H54 (cell line): ENCODE measurements around the gene DCAF11.

Source experiments
- DNase-seq: peaks from one replicate; pipeline ENCODE4 v3.0.0; 2011; ENCODE audit warnings: low spot score, mixed read lengths; ENCODE audit not compliant: insufficient read length
- FAIRE-seq: peaks from 3 replicates; lab custom pipeline; 2011; peaks lifted over from hg19 to GRCh38; lab: Jason Lieb, UNC
- POLR2A ChIP-seq: IDR thresholded peaks from 2 replicates; pipeline ENCODE4 v1.6.1; 2011; ENCODE audit warnings: low read depth, mild to moderate bottlenecking, low read length

The DCAF11 gene

DNA sequence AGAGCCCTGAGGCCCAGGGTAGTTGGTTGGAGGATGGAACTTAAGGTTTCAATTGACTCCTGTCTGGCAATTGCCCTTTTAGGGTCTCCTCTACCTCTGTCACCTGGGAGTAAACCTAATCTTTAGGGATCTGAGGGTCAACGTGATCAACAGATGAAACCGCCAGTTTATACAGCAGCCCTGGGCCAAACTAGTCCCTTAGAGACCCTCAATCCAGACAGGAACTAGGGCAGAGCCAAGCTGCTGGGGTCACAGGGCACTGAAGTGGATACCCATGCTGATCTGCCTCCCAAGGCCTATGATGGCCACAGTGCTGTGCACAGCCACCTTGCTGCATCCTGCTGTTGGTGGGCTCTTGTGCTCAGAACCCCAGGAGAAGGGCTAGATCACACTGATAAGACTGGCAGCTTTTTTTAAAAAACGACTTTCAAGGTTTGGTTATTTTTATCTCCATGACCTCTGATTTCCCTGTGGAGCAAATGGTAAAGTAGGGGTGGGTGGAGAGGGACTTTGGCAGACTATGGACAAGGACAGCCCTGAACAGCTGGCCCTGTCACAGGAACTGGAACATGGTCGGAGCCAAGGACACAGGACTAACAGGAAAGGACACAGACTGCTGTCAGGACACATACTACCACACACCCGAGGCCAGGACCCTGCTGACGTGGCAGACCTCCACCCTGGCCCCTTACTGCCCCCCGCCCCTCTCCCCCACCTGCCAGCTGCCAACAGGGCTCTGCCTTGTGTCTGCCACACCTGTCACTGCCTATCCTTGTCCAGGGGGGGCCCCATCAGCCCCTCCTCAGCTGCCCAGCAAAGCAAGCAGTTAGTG is 16.4 kb downstream of the DCAF11 start:
- FAIRE-seq (no peak), DNase-seq (no peak)
- TF ChIP-seq POLR2A = no peak

- FAIRE-seq = no peak
- TF ChIP-seq POLR2A = no peak
- DNase-seq = no peak
These were observed 17.0 kb downstream of the DCAF11 start for GRCh38 chr14:24131549-24131966.

- DNase-seq = no peak
- FAIRE-seq = no peak
- no peak for TF ChIP-seq POLR2A
These were observed 17.6 kb downstream of the DCAF11 start for GRCh38 chr14:24132061-24132685.

DNA sequence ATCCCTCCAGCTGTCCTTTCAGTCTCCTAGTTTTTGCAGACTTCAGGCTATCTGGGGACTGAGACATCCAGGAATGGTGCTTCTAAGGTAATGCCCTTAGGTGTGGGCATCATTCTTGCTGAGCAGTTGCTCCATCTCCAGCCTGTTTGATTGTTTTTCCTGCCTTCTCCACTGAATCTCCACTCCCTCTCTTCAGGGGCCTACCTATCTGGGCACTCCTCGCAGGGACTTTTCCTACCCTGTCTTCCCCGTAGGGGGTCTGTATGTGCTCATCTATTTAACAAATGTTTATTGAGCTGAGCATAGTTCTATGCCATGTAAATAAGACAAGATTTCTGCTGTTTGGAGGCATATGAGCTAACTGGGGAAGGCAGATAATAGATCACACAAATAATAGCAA is 18.4 kb downstream of the DCAF11 start:
- DNase-seq (no peak), FAIRE-seq (no peak)
- no peak for TF ChIP-seq POLR2A

GRCh38 chr14:24133735-24134134 is 19.2 kb downstream of the DCAF11 start:
- no peak for TF ChIP-seq POLR2A
- DNase-seq = no peak
- no peak for FAIRE-seq

DNA sequence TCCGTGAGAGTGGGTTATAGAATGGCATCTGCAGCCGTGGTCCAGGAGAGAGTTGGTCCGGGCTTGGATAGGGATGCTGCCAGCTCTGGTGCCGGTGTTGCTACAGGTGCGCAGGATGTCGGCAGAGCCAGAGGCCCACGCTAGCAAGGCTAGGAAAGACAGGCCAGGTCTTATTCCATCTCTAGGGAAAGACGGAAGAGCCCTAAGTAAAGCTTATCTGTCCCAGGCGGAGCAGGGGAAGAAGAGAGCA is 20.9 kb downstream of the DCAF11 start:
- TF ChIP-seq POLR2A = no peak
- DNase-seq (no peak), FAIRE-seq (no peak)

GRCh38 chr14:24135834-24136683 is 21.5 kb downstream of the DCAF11 start, which contains the start of gene PSME1:
Gene PSME1, plus strand, starts transcription at chr14:24136194. Its CDS starts 69 bp downstream, at chr14:24136263.
- DNase-seq (peak; percentile 59), FAIRE-seq (peak; percentile 81)
- peak; percentile 22; the same call in 1 of the 2 replicates for TF ChIP-seq POLR2A

DNA sequence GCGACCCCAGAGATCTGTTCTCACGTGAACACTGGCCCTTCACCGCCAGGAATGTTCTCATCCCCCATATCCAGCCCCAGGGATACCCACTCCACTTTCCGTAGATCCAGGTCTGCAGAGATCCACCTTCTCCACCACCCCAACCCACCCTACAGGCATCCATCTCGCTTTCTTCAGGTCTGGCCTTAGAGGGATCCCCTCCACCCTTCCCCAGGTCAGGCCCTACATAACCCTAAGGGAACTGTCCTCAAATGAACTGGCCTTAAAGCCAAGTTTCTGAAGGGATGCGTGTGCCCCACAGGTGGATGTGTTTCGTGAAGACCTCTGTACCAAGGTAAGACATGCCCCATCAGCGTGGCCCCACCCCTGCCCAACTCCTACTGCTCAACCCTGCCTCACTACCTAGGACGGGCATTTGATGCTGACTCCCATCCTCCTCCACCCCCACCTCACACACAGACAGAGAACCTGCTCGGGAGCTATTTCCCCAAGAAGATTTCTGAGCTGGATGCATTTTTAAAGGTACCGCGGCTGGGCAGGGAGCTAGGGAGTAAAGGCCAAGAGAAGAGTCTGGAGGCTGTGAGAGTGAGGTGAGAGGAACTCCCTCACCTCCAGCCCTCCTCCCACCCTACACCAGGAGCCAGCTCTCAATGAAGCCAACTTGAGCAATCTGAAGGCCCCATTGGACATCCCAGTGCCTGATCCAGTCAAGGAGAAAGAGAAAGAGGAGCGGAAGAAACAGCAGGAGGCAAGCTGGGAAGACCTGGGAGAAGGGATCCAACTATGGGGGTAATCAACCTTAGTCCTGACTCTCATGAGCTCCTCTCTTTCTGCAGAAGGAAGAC is 22.3 kb downstream of the DCAF11 start:
- TF ChIP-seq POLR2A = no peak
- no peak for FAIRE-seq
- DNase-seq = no peak

DNA sequence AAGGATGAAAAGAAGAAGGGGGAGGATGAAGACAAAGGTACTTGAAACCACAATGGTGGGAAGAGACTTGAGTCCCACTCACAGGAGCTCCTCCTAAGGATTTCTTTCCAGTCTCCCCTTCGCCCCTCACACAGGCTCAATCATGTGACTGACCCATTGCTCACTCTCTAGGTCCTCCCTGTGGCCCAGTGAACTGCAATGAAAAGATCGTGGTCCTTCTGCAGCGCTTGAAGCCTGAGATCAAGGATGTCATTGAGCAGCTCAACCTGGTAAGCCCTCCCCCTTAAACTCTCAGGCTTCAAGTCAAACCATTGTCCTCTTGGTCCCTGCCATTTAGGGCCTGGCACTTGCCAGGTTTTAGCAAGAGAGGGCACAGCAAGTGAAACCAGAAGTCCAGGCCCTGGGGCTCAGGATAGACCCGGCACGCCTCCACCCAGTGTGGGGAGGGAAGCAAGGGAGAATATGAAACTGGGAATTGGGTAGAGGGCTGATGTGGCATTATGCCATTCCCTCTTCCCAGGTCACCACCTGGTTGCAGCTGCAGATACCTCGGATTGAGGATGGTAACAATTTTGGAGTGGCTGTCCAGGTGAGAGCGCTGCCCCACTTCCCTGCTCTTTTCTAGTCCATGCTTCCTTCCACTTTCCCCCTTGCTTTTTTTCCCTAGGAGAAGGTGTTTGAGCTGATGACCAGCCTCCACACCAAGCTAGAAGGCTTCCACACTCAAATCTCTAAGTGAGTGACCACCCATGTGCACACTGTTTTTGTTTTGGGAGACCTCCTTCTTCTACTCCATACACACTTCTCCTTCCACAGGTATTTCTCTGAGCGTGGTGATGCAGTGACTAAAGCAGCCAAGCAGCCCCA is 23.2 kb downstream of the DCAF11 start:
- DNase-seq (no peak), FAIRE-seq (no peak)
- TF ChIP-seq POLR2A = no peak; the same call in 1 of the 2 replicates

- no peak for TF ChIP-seq POLR2A
- FAIRE-seq = no peak
- no peak for DNase-seq
These were observed 24.1 kb downstream of the DCAF11 start for GRCh38 chr14:24138396-24139271.

- DNase-seq = no peak
- FAIRE-seq = no peak
- TF ChIP-seq POLR2A = no peak
These were observed 24.8 kb downstream of the DCAF11 start for GRCh38 chr14:24139272-24139934.
